ENCODE results near the gene UTP11. TPM values are rescaled to one million over a fixed set of nuclear protein-coding genes. Genes with fewer than 3 reads are reported as not detected.
"Not testable (repeated sequence)": the region's sequence is repeated elsewhere in the genome, so short reads cannot be mapped to it uniquely, and the experiment has no call there.

UTP11 gene
- polyA plus RNA-seq, 3 donors = 35.6 to 39.4 (median 36.6) TPM

DNA sequence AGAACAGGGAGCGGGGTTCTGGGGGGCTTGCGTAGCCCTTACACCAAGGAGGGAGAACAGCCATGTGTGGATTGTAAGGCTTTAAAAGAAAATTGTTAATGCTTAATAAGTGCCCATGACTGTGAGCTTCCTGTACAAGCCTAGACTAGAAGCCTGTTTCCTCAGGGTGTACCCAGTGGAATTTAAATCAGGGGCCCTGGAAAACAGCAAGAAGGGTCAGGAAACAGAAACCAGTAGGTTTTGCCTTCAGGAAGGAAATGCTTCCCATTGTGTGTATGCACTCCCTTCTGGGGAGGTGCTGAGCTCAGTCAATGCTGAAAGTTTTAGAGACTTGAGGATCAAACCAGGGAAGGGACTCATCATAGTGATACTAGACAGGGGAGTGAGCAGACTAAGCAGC, 12.7 kb downstream of the UTP11 start:
- no peak for DNase-seq

GRCh38 chr1:38025664-38026063, 13.1 kb downstream of the UTP11 start:
- DNase-seq = no peak

DNA sequence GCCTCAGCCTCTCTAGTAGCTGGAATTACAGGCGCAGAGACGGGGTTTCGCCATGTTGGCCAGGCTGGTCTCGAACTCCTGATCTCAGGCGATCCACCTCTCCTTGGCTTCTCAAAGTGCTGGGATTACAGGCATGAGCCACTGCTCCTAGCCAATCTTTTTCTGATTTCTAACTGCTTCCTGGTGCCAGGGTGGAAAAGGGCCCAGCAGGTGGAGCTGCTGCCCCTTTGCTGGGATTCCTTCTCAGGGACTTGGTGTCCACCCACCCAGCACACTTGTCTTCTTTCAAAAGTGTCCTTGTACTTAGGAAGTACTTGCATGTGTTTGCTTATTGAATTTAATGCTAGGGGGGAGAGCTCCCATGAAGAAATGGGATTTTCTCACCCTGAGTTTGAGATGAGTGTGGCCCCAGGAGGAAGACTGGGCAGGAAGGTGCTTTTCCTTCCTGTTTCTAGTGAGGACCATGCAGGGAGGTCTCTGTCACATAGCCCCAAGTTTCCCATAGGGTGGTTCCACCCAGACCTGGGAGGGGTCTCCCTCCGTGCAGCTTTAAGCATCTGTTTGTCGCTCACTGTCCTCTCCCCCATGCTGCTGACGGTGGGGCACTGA, 14.2 kb downstream of the UTP11 start:
- no peak for DNase-seq

GRCh38 chr1:38027201-38028104, 14.9 kb downstream of the UTP11 start:
- DNase-seq = no peak

DNA sequence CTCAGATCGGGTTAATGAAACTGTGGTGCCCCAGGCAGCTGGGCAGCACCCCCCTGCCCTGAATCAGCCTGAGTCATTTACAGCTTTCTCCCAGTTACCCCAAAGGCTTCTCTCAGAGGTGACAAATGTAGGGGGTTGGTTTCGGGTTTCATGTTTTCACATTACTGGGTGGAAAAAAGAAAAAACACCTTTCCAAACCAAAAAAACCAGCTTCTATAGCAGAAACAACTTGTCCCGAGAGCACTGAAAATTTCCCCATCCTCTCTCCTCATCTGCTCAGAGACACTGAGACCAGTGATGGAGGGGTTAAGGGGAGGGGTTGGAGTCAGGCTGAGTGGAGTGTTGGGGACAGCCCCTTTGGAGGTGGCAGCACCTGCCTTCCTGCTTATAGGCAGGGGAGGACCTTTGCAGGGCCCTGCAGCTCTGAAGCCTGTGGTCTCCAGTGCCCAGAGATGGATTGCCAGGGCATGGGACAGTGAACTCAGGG, 15.6 kb downstream of the UTP11 start:
- no peak for DNase-seq

- DNase-seq = no peak
Observed at GRCh38 chr1:38028671-38029070, 16.1 kb downstream of the UTP11 start.

DNA sequence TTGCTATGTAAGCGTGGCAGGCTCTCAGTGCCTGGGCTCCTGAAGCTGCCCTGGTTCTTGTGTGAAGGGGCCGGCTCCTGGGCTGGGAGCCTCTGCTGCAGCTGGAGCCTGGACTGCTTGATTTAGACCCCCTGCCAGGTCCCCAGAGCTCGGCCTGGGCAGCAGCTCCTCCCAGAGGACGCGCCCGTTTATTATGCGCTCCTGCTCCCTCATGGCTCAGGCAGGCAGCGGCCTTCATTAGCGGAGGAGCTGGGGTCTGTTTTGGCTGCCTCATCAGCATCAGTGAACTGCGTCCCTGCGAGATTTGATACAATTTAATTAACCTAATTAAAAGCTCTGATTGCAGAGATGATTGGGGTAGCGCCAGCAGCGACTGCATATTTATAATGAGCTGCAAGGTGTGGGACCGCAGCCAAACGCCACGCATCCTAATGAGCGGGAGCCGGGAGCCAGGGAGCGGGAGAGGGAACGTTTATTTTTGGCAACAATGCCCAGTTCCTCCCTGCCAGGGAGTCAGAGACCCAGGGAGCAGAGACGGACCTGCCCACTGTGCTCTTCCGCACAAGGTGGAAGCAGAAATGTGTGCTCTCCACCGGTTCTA, 16.6 kb downstream of the UTP11 start:
- no peak for DNase-seq

GRCh38 chr1:38029685-38030511, 17.4 kb downstream of the UTP11 start:
- no peak for DNase-seq

GRCh38 chr1:38030596-38031512, 18.3 kb downstream of the UTP11 start:
- no peak for DNase-seq

GRCh38 chr1:38031513-38031866, 19.0 kb downstream of the UTP11 start:
- no peak for DNase-seq

GRCh38 chr1:38032992-38033391, 20.5 kb downstream of the UTP11 start:
- DNase-seq = not testable (repeated sequence)

GRCh38 chr1:38034871-38035270, 22.3 kb downstream of the UTP11 start:
- no peak for DNase-seq

GRCh38 chr1:38037221-38037939, 24.8 kb downstream of the UTP11 start:
- no peak for DNase-seq

- no peak for DNase-seq
Observed at GRCh38 chr1:38038861-38039260, 26.3 kb downstream of the UTP11 start.

GRCh38 chr1:38039331-38040088, 27.0 kb downstream of the UTP11 start:
- no peak for DNase-seq

- DNase-seq = no peak
Observed at GRCh38 chr1:38041936-38042834, 29.7 kb downstream of the UTP11 start.

DNA sequence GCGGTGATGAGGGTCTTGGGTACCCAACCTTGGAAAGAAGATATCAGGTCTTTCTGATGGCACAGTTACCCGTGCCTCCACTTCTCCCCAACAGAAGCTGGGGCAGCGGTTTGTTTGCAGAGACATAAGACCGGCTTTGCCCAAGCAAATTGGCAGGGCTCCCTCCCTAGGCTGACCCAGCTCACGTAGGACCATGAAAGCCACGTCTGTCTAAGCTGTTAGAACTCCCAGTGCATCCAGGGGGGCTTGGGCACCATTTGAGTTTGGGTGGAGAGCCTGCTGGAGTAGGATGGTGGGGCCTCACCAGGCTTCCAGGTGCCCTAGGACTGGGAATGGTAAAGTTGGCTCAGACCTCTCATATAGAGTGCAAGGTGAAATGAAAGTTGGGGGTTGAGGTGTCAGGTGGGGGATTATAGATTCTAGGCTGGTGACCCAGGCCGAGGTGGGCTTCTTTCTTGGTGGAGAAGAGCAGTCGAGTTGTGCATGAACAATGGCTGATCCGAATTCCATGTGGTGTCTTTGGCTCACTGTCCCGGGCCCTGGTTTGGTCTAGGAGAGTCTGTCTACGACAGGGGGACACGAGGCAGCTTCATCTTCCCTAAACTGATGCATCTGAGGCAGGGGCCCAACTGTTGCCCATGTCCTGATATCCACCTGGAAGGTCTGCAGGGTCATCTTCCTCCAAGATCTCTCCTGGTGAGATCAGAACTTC, 30.7 kb downstream of the UTP11 start:
- no peak for DNase-seq
